HG03442 (cell line): ENCODE data around the gene NOBOX.
"Not testable (repeated sequence)": the region's sequence is repeated elsewhere in the genome, so short reads cannot be mapped to it uniquely, and the experiment has no call there.

Experiments
- ATAC-seq: cut with Tn5 transposase; IDR thresholded peaks from one replicate; pipeline ENCODE4 v1.9.1; 2021; ENCODE audit warnings: mild to moderate bottlenecking, moderate library complexity; ENCODE audit not compliant: unreplicated experiment

NOBOX gene

DNA sequence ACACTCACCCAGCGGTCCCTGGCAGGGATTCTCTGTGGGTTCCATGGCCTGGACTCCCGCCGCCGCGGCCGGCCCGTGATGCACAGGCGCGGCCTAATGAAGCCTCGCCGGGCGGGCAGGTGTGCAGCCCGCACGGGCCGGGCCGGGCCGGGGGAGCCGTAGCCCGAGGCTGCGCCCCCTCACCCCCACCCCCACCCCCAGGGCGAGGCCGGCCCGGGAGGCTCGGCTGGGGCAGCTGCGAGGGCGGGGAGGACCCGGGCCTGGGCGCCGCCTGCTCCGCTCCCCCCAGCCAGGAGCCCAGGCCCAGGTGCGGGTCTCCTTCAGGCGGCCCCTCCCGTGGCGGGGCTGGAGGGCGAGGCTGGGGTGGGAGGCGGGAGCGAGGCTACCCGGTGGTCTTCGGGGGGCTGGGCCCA is at the start of gene NOBOX:
TSS of gene NOBOX (minus strand) at position 45 of the 413 bp plus-strand sequence.
- ATAC-seq, result no peak

- ATAC-seq, result peak; percentile 87
Observed at GRCh38 chr7:144452064-144452463, 48.6 kb upstream of the NOBOX start.

GRCh38 chr7:144445590-144445989 is 42.1 kb upstream of the NOBOX start:
- no peak for ATAC-seq

GRCh38 chr7:144439717-144440205 is 36.3 kb upstream of the NOBOX start:
- ATAC-seq, result no peak

DNA sequence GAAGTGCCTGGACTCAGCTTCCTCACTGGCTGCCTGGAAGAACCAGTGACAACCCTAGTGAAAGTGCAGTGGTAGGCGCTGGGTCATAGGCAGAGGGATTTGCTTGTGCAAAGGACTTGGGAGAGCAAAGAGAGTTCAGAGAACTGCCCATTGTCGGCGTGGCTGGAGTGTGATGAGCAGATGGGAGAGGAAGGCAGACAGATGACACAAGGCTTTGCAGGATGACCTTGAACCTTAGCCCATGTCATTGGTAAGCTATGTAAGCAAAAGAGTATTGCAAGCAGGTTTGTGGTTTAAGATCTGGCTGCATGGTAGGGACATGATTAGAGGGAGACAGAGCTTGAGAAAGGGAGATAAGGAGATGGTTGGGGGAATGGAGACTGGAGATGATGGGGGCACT is 35.3 kb upstream of the NOBOX start:
- no peak for ATAC-seq

- peak; percentile 86 for ATAC-seq
Observed at GRCh38 chr7:144437370-144438191, 34.1 kb upstream of the NOBOX start.

- ATAC-seq, result no peak
Observed at GRCh38 chr7:144436500-144436899, 33.0 kb upstream of the NOBOX start.

- ATAC-seq, result no peak
Observed at GRCh38 chr7:144428431-144428830, 24.9 kb upstream of the NOBOX start.

DNA sequence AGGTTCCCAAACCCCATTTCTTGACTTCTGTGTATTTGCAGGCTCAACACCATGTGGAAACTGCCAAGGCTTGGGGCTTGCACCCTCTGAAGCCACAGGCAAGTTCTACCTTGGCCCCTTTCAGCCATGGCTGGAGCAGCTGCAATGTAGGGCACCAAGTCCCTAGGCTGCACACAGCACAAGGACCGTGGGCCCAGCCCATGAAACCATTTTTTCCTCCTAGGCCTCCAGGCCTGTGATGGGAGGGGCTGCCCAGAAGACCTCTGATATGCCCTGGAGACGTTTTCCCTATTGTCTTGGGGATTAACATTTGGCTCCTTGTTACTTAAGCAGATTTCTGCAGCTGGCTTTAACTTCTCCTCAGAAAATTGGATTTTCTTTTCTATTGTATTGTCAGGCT is 24.0 kb upstream of the NOBOX start:
- not testable (repeated sequence) for ATAC-seq

DNA sequence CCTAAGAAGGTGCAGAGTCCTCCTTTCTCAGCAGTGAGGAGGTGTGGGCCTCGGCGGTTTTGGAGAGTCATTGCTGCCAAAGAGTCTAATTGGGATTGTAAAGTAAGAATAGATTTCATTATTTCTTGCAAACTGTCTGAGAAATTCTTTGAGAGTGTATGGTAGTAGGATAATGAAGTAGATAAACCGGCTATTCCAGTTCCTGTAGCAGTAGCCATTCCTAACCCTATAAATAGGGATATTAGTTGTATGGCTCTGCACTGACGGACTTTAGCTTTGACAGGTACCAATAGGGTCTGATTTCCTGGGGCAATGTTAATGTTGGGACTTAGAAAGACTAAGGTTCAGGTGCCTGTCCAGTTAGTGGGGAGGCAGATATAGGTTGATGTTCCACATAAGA is 15.4 kb upstream of the NOBOX start:
- not testable (repeated sequence) for ATAC-seq

DNA sequence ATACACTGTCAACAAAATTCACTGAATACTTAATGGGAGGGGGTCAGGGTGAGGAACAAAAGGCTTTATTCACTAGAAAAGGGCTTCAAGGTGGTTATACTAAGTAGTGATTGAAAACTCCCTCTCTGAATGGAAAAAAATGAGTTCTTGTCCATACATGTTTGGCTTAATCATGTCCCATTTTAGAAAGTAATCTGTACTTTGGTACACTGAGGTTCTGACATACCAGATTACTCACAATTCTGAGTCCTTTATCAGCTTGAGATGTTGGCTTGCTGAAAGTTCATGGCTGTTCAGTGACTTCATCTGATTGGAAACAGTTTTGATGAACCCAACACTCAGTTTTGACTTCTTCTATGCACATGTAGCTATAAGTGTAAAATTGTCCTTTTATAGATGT is 12.8 kb upstream of the NOBOX start:
- ATAC-seq, result no peak

GRCh38 chr7:144415858-144416257 is 12.4 kb upstream of the NOBOX start:
- no peak for ATAC-seq

DNA sequence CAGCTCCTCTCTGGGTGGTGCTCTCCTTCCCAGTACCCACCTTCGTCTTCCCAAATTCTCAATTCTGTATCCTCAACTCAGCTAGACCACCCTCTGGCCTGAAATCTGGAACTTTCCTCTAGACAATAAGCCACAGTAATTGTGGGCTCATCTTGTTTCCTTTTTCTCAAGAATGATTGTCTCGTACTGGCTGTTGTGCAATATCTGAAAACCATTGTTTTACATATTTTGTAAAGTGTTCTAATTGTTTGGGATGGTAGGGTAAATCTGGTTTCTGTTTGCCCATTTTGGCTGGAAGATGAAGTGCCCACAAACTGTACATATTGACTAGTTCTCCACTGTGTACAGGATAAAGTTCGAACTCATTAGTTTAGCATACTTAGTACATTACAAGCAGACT is 11.3 kb upstream of the NOBOX start:
- no peak for ATAC-seq

DNA sequence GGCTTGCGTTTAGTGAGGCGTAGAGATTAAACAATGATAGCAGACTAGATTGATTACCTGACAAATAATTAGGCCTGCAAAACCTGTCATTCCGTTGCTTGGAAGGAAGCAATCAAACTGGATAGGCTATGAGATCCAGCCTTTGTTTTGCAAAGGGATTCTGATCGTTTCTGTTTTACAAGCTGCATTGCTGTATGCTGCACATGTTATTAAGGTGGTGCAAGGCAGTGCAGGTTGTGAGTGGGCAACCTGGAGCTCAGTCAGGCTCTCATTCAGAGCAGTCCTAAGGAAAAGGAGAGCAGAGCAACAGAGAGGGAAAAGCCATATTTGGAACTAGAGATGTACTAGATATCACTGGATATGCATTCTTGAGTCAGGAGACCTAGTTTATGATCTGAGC is 6.9 kb upstream of the NOBOX start:
- no peak for ATAC-seq

DNA sequence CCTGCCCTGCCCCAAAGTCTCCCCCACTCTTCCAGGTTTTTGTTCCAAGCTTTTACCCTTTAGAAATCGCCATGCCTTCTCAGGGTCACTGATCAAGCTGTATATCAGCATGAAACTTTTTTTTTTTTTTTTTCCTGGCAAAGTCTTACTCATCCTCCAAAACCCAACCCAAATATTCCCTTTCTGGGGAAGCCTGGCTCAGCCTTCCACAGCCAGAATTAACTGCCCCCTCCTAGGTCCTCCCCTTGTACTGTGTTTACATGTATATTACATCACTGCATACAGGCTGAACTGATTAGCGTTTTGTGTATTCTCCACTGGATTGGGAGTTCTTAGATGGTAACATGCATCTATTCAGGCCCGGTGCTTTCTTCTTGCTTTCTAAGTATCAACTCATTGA is 4.6 kb upstream of the NOBOX start:
- no peak for ATAC-seq

GRCh38 chr7:144407266-144407931 is 3.9 kb upstream of the NOBOX start:
- no peak for ATAC-seq

GRCh38 chr7:144404946-144405345 is 1.5 kb upstream of the NOBOX start:
- ATAC-seq, result no peak

- no peak for ATAC-seq
Observed at GRCh38 chr7:144403102-144403501, 391 bp downstream of the NOBOX start.

DNA sequence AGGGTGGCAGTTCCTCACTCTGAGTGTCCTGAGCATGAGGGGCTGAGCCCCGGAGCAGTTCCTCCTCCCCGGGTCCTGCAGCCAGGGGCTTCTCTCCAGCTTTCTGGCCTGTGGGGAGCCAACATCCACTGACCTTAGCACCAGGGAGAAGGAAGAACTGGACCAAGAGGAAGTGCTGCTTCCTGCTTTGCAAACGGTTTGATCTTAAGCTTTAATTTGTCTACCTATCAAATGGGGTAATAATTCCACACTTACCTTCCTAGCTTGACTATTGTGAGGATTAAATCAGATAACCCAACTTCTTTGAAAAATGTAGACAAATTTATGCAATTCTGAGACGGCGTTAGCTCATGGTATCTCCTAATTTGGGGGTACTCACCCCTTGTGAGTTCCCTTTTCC is 2.0 kb downstream of the NOBOX start:
- no peak for ATAC-seq

DNA sequence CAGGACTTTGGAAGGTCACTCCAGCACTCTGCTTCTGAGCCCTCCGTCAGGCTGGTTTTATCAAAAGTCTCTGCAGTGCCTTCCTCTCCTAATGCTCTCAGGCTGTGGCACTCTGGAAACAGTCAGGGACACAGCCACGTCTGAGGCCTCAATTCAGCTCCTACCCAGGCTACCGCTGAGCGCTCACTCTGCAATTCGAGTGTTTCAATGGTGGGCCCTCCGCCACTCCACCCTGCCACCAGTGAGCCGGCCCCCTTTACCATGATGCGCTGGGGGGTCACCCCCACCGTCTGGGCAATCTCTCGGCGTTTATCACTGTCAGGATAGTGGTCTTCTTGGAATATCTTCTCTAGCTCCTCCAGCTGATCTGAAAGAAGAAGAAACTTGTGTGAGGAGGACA is 3.5 kb downstream of the NOBOX start:
- no peak for ATAC-seq

- no peak for ATAC-seq
Observed at GRCh38 chr7:144398911-144399310, 4.6 kb downstream of the NOBOX start.

GRCh38 chr7:144398291-144398690 is 5.2 kb downstream of the NOBOX start:
- ATAC-seq, result no peak
